HG03060 (cell line): Measurements from ENCODE around the gene NRIP1.

Experiments used
- ATAC-seq: cut with Tn5 transposase; IDR thresholded peaks from one replicate; pipeline ENCODE4 v1.9.1; 2021; ENCODE audit warnings: low read depth, moderate number of reproducible peaks; ENCODE audit not compliant: unreplicated experiment

Gene NRIP1

DNA sequence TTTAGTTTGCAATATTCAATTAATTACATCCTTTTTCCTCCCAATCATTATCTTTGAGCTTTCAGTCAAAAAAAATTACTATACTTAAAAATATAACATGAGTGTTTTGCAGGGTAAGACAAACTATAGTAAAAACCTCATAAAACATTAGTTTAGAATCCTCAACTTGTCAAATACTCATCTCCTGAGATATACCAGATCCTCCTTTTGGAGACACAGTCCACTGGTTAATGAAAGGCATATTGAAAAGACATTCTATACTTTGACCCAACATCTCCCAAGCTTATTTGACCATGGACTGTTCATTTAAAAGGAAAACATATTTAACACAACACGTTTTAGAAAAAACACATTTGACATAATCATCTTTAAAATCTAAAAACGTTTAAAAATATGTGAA is 52.8 kb downstream of the NRIP1 start:
- ATAC-seq: no peak

DNA sequence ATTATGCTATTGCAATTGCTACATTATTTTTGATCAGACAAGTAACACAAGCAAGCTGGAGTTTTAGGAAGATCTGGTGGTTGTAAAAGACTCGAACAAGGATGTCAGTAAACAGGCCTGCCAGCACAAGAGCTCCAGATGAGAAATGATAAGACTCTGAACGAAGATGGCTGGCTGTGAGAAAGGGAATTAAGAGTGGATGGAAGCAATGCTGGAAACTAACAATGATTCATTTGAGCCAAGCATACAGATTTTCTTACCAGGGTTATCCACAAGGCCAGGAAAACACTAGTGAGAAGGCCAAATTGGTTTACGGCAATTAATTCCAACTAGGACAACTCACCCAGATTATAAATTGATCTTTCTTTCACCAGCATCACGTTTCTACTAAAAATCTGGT is 54.2 kb downstream of the NRIP1 start:
- ATAC-seq: no peak

DNA sequence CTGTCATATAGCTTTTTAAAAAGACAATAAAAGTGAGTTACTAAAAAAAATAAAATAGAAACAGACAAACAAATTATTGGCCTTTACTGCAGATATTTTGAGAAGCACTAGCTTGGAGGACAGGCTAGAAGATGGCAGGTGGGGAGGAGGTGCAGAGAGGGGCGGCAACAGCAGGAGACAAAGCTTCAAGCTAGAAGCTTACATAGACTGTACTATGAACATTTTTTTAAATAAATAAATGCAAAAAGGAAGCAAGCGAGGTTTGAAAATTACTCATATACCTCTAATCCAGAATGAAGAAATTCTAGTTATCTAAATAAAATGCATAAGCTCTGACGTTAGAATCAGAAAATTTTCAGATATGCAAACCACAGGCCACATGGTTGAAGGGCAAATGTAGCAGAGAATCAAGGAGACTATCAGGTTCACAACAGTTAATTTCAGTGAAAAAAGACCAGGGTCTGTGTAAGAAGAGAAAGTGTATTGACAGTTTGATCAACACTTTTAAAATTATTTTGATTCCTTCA is 54.9 kb downstream of the NRIP1 start:
- no peak for ATAC-seq

DNA sequence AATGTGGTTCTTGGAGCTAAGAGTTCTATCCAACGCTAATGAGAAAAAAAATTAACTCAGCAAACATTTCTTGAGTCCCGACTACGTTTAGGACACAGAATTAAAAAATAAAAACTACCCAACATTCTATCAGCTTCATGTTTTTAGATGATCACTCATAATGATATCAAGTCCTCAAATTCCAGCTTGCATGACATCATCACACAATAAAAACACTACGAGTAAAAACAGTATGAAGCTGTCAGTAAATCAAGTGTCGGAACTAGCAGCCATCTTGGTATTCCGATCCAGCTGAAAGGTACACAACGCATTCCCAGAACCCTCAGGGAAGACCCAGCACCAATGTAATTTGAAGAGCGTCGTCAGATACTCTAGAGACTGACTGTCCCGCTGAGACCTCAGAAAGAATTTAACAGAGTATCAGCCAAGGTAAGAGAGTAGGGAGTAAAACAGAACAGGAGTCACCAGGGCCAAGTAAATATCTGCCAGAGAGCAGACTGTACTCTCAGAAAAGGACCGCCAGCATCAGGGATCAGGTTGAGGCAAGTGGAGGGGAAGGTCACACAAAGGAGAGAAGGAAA is 57.0 kb downstream of the NRIP1 start:
- no peak for ATAC-seq

DNA sequence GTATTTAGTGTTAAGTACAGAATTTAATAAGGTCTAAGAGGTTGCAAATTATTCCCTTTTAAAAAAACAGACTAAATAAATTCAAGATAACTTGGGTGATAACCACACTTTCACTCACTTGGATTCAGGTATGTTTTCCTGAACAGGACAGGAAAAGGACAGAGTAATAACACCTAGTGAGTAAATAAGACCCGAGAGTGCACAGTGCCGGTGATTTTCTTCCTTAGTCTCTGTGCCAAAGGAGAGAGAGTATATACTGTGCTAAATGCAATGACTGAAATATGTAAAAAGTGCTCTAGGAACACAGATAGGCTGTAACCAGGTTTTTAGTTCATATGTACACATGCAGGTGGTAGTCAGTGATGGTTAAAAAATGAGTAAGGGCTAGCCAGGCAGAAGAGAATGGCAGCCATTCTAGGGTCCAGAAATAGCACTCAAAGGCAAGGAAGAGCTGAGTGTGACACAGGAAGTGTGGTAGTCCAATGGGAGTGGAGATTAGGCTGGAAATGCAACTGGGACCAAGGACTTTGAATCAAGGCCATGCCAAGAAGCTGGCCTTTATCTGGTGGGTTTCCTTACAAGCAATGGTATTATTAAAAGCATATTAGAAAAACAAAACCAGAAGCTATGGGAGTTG is 58.1 kb downstream of the NRIP1 start:
- ATAC-seq: no peak

DNA sequence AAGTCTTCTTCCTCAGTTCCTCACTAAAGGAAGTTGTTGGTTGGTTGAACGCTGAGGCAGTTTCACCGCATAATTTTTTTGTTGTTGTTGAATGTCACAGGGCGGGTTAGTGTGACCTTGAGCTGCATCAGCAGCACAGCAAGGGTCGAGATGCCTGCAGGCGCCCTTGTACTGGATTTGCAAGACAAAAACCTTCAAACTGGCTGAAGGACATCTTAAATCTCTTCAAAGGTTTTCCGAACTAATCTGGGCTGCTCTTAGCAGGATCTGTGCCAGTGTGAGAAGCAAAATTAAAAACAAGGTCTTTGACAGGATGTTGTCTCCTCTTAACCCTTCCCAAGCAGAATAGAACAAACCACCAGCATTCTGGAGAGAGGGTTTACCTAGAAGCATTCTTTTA is 59.4 kb downstream of the NRIP1 start:
- ATAC-seq: no peak

DNA sequence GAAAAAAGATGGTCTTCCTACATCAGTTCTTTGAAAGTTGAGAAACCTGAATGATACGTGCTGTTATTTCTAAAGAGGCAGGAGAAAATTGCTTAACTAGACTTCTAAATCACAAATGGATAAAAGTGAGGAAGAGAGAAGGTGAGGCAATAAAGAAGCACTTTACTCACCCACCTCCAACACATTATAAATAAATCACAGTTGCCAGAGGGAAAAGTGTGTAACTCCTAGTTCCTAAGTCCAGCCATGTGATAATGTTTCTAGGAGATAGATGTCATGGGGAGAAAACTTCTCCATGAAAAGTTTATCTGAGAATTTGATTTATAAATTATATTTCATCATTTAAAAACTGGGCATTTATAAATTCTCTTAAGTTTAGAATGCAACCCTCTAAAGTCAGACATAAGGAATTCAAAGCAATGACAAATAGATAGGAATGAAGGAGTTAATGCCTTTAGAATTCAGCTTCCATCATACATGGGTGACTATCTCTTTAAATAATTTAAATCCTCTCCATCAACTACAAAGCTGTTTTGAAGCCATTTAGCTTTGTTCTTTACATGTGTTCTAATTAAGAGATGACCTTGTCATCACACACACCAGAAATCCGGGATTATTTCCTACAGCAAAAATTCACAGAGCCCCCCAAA is 60.0 kb downstream of the NRIP1 start:
- ATAC-seq: no peak

DNA sequence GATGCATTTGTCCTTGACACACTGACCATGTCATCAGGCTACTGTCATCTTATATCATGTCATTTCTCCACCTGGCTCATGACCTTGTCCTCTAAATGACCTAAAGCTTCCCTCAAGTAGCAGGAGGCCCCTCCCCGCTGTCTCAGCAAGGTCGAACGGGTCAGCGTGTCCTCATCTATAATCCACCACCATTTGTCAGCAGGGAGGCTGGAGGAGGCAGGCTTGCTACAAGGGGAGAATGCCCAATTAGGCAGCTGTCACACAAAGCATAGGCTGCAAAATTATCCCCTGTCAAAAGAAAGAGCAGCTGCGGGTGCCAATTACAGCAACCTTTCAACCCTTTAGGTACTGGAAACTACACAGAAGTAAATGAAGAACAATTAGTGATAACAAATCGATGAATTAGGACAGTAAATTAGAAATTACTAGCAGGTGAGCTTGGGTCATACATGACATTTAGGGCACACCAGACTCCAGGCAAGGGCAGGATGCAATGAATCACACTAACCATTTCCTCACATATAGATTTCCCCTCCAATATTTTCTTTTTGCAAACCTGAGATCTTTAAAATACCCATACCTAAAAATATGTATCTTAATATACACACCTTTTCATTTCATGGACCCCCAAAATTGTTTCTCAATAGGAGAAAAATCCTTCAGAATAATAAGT is 61.2 kb downstream of the NRIP1 start:
- no peak for ATAC-seq

DNA sequence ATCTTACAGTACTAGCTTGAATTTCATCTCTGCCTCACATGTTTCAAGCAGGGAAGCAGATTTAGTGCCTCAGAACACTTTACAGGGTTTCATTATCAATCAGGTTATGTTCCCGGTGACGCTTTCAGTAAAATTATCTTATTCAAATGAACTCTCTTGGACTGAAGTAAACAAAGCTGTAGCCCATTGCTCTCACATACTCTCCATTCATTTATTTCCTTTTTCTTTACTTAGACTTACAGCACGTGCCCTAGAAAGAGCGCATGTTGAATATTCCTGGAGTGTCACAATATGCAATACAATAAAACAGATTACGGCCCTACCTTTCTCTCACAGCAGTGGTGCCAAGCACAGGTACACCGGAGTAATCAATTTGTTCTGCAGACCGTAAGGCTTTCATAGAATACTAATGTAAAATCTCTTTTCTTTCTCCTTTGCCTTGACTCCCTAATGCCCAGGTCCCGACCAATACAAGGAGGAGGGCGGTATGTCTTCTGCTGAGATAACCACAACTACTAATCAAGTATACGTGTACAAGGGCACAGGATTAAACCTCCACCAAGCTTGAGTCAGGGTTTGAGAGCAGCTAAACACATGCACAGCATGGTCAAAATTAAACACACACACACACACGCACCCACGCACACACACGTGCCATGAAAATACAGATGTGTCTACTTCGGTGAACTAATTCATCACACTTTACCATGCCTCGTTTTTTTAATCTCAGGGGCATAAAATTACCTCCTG is 62.8 kb downstream of the NRIP1 start:
- ATAC-seq: peak; percentile 86

DNA sequence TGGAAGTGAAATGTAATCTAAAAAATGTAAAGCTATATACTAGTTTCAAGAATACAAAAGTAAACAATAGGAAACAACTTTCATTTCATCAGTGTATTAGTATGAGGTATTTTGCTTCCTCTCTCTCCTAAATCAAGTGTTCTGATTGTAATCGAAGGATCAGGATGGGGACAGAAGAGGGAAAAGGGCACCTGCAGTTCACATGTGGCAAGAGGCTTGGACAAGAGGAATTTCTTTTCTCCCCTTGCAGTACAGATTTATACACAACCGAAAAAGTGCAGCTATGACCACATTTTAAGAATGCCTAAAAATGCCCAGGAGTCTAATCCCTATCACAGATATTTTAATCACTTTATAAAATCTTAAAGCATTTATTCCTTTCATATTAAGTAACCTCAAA is 63.7 kb downstream of the NRIP1 start:
- no peak for ATAC-seq

DNA sequence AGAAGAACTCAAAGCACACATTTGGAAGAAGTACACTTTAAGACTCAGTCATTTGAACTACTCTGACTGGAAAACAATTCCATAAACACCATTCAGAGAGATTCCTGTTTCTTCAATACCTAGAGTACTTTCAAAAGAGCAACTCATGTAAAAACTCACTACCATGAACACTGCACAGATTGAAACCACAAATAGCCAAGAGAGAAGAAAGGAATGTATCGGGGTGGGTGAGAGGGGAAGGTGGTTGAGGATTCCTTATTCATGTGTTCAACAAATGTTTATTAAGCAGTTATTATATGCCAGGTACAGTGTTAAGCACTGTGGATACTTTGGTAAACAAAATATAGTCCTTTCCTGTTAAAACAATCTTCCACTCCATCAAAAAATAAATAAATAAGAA is 64.7 kb downstream of the NRIP1 start:
- no peak for ATAC-seq

DNA sequence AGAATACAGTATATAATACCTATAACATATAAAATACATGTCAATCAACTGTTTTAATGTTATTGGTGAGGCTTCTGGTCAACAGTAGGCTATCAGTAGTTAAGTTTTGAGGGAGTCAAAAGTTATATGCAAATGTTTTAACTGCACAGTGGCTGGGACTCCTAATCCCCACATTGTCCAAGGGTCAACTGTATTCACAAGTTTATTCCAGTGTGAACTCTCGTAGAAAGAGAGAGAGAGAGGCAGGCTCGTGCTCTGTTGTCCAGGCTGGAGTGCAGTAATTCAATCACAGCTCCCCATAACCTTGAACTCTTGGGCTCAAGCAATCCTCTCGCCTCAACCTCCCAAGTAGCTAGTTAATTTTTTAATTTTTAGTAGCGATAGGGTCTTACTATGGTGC is 66.0 kb downstream of the NRIP1 start:
- ATAC-seq: no peak

DNA sequence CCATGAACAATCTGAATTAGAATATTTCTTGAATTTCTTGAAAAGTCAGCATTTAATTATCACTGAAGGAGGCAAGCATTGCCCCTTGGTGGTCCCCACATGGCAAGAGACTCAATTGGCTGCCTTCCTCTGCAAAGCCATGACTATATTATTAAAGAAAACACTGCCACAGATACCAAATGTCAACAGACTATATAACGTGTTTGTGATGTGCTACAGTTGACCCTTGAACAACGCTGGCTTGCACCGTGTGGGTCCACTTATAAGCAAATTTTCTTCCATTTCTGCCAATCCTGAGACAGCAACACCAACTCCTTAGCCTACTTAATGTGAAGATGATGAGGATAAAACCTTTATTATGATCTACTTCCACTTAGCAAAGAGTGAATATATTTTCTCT is 66.5 kb downstream of the NRIP1 start:
- ATAC-seq: no peak

DNA sequence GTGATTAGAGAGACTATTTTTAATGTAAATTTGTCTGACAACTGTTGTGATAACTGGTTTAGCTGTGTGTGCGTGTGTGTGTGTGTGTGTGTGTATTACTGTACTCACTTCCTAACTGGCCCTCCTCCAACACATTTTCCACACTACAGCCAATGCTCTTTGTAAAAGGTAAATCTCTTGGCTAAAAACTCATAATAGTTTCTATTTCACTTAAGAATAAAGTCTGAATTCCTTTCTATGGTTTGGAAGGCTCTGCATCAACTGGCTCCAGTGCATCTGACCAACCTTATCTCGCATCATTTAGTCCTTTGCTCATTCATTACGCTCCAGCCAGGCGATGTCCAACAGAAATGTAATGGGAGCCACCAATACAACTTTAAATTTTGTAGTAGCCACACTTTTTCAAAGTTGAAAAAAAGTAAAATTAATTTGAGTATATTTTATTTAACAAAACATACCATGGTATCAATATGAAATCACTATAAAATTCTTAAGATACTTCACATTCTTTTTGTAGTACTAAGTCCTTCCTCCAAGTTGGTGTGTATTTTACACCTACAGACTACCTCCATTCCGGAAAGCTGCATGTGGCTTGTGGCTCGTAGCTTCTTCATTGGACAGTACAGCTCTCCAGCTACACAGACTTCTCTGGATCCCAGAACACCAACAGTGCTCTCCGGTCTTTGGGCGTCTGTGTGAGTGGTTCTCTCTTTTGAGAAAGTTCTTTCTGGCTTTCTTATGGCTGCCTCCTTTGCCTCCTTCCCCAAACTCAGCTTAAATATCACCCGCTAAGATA is 68.9 kb downstream of the NRIP1 start:
- ATAC-seq: no peak

DNA sequence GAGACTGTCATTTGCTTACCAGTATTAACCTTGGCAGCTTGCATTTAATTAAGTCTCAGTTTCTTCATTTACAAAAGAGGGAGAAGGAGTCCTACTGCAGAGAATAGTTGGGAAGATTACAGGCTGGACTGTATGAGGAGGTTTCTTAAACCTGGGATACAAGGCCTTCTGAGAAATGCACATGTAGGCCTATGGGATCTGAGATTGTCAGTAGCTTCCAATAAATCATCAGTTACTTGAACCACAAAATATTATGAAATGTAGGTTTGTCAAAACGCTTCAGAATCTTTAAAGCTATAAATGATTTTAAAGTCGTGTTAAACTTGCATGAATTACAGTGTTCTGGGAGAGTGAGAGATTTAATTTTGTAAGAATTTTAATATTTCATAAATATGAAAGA is 69.6 kb downstream of the NRIP1 start:
- no peak for ATAC-seq

DNA sequence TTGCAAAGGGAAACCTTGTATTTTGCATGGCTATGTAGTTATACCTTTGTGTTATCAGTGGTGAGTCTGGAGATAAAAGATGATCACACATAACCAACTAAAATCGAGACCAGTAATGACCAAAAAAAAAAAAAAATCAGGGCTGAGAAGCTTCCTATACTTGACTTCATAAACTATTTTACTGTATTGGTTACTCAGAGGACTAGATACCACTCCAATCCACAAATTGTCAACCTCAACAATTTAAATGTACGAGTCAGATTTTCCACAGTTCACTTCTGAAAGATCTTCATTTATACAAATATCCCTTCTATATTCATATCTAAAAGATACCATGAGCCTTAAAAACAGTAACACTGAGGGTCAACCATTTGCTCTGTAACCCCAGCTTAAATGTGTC is 71.7 kb downstream of the NRIP1 start:
- ATAC-seq: no peak

DNA sequence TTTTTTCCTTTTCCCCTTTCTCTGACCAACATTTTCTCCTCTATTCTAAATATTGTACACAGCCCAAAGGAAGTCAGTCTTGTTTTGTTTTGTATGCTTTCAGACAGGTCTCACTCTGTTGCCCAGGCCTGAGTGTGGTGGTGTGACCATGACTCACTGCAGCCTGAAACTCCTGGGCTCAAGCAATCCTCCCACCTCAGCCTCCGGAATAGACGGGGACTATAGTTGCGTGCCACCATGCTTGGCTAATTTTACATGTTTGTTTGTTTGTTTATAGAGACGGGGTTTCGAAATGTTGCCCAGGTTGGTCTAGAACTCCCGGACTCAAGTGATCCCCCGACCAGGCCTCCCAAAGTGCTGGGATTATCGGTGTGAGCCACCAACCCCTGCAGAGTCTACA is 72.8 kb downstream of the NRIP1 start:
- no peak for ATAC-seq

DNA sequence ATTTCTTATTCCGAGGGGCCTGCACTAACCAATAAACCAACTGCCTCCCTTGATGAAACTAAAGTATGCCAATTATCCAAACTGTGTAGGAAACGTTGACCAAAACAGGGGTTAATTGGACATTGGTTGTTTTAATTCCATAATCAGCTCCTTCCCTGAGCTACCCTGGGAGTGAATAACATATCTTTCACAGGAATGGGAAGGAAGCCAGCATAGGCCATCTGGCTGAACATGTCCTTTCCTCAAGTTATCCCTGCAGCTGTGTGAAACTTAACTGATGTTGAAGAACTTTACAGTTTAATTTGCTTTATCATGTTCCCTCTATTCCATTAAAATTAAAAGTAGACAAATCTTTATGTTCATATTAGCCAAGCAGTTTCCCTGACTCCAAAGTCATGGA is 75.4 kb downstream of the NRIP1 start:
- no peak for ATAC-seq

DNA sequence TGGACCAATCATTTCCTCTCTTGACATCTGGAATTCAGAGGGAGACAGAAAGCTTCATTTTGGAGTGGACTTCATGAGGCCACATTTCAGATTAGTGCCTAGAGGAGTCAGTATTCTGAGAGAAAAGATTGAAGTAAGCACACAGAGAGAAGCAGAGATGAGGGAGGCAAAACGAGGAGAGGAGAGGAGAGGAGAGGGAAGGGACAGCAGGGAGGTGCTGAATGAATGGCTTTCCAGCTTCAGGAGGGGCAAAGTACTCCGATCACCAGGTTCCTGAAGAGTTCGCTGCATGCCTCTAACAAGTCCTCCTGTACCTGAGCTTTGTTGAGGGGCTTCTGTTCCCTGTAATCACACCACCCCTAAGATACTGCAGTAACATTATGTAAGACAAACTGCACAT is 76.0 kb downstream of the NRIP1 start:
- no peak for ATAC-seq
